Measurements from ENCODE around the gene WDFY4. TPM values are rescaled to one million over a fixed set of nuclear protein-coding genes. Genes with fewer than 3 reads are reported as not detected.

Gene WDFY4
- total RNA-seq, 1 donor from 2014 or later = not detected

GRCh38 chr10:48910548-48910947 is 225.9 kb downstream of the WDFY4 start:
- no peak overlapping the region for H3K27ac Mint-ChIP-seq (ENCODE audit: unreplicated experiment)
- no peak for DNase-seq (ENCODE audit: low spot score)
- H3K4me3 Mint-ChIP-seq (ENCODE audit: unreplicated experiment) = no peak overlapping the region
- H3K27me3 Mint-ChIP-seq (ENCODE audit: low read depth) = peaks cover 23% of the 10 kb centered on the region
- H3K4me1 Mint-ChIP-seq (ENCODE audit: low read depth) = no peaks in the 10 kb centered on the region
- no peak for TF ChIP-seq CTCF (IDR thresholded peaks at IDR 0.05)
- no peaks in the 10 kb centered on the region for H3K9me3 Mint-ChIP-seq (ENCODE audit: low read depth)
- no peaks in the 10 kb centered on the region for H3K36me3 Mint-ChIP-seq (ENCODE audit: low read depth)

- DNase-seq (ENCODE audit: low spot score) = no peak
- no peaks in the 10 kb centered on the region for H3K9me3 Mint-ChIP-seq (ENCODE audit: low read depth)
- no peaks in the 10 kb centered on the region for H3K4me1 Mint-ChIP-seq (ENCODE audit: low read depth)
- TF ChIP-seq CTCF (IDR thresholded peaks at IDR 0.05) = no peak
- H3K4me3 Mint-ChIP-seq (ENCODE audit: unreplicated experiment) = no peak overlapping the region
- H3K36me3 Mint-ChIP-seq (ENCODE audit: low read depth) = no peaks in the 10 kb centered on the region
- H3K27me3 Mint-ChIP-seq (ENCODE audit: low read depth) = peaks cover 29% of the 10 kb centered on the region
- no peak overlapping the region for H3K27ac Mint-ChIP-seq (ENCODE audit: unreplicated experiment)
These were observed 229.0 kb downstream of the WDFY4 start for GRCh38 chr10:48913674-48914073.

- peaks cover 3% of the 10 kb centered on the region for H3K9me3 Mint-ChIP-seq (ENCODE audit: low read depth)
- no peak for DNase-seq (ENCODE audit: low spot score)
- no peak overlapping the region for H3K4me3 Mint-ChIP-seq (ENCODE audit: unreplicated experiment)
- TF ChIP-seq CTCF (IDR thresholded peaks at IDR 0.05) = no peak
- no peaks in the 10 kb centered on the region for H3K36me3 Mint-ChIP-seq (ENCODE audit: low read depth)
- peaks cover 14% of the 10 kb centered on the region for H3K27me3 Mint-ChIP-seq (ENCODE audit: low read depth)
- H3K4me1 Mint-ChIP-seq (ENCODE audit: low read depth) = no peaks in the 10 kb centered on the region
- no peak overlapping the region for H3K27ac Mint-ChIP-seq (ENCODE audit: unreplicated experiment)
These were observed 239.1 kb downstream of the WDFY4 start for GRCh38 chr10:48923748-48924147.

GRCh38 chr10:48924988-48925387 is 240.3 kb downstream of the WDFY4 start:
- Mint-ChIP-seq H3K27ac (ENCODE audit: unreplicated experiment) (no peak overlapping the region), H3K36me3 (ENCODE audit: low read depth) (no peaks in the 10 kb centered on the region), H3K27me3 (ENCODE audit: low read depth) (peaks cover 6% of the 10 kb centered on the region), H3K4me1 (ENCODE audit: low read depth) (no peaks in the 10 kb centered on the region), H3K4me3 (ENCODE audit: unreplicated experiment) (no peak overlapping the region), H3K9me3 (ENCODE audit: low read depth) (no peaks in the 10 kb centered on the region)
- DNase-seq (ENCODE audit: low spot score) = no peak
- no peak for TF ChIP-seq CTCF (IDR thresholded peaks at IDR 0.05)

- H3K27ac Mint-ChIP-seq (ENCODE audit: unreplicated experiment) = no peak overlapping the region
- H3K36me3 Mint-ChIP-seq (ENCODE audit: low read depth) = no peaks in the 10 kb centered on the region
- no peaks in the 10 kb centered on the region for H3K9me3 Mint-ChIP-seq (ENCODE audit: low read depth)
- no peaks in the 10 kb centered on the region for H3K4me1 Mint-ChIP-seq (ENCODE audit: low read depth)
- no peak for DNase-seq (ENCODE audit: low spot score)
- no peak overlapping the region for H3K4me3 Mint-ChIP-seq (ENCODE audit: unreplicated experiment)
- TF ChIP-seq CTCF (IDR thresholded peaks at IDR 0.05) = no peak
- peaks cover 7% of the 10 kb centered on the region for H3K27me3 Mint-ChIP-seq (ENCODE audit: low read depth)
These were observed 241.6 kb downstream of the WDFY4 start for GRCh38 chr10:48926255-48926654.

All from chondrocyte (in vitro differentiated cells).